ENCODE measurements around the gene HIPK2.
A peak's percentile ranks its signal among the peaks of the same experiment; 100 is the strongest.

The HIPK2 gene

GRCh38 chr7:139630643-139631519 lies 146.9 kb downstream of the HIPK2 start:
- TF ChIP-seq PPARA (CRISPR knock-in tag; IDR thresholded peaks at IDR 0.05; ENCODE audit: borderline replicate concordance) (no peak), TOX (CRISPR knock-in tag; IDR thresholded peaks at IDR 0.05; ENCODE audit: borderline replicate concordance) (no peak), TCF4 (CRISPR knock-in tag; IDR thresholded peaks at IDR 0.05; ENCODE audit: borderline replicate concordance) (no peak), GLIS3 (CRISPR knock-in tag; IDR thresholded peaks at IDR 0.05) (no peak), ZFP30 (CRISPR knock-in tag; IDR thresholded peaks at IDR 0.05) (no peak)
- no peak for ATAC-seq

DNA sequence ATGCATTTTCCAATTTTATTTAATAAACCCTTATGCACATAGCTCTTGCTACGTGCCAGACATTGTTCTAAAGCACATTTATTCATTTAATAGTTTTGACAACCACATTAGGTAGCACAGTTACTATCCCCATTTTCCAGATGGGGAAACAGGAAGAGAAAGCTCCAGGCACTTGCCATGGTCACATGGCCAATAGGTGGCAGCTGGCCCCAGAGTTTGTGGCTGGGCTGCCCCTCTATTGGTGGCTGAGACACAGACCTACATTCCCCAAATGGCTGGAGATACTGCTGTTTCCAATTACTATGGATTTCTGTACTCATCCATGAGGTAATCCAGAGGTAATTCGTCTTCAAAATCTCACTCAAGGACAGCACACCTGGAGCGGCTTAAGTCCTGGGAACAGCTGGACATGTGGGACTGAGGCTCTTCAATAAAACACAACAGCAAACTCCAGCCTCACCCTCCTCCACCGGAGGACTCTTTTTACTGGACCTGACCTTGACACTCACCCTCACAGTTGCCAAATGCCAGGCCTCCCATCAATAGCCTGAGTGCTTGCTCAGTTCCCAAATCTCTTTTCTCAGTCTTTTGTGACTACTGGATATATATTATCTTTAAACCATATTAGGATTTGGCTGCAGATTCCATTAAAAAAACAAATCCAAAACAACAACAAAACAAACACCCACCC lies 148.3 kb downstream of the HIPK2 start:
- ATAC-seq, result peak; percentile 51; the same call in 2 of the 3 replicates
- TF ChIP-seq ZNF565 (CRISPR knock-in tag; conservative IDR thresholded peaks at IDR 0.05; ENCODE audit: low read depth) (no peak), ISL1 (CRISPR knock-in tag; IDR thresholded peaks at IDR 0.05) (no peak), OSR1 (CRISPR knock-in tag; IDR thresholded peaks at IDR 0.05) (no peak), TOX (CRISPR knock-in tag; IDR thresholded peaks at IDR 0.05; ENCODE audit: borderline replicate concordance) (no peak), ZFP30 (CRISPR knock-in tag; IDR thresholded peaks at IDR 0.05) (no peak), BACH2 (CRISPR knock-in tag; IDR thresholded peaks at IDR 0.05; ENCODE audit: borderline replicate concordance) (no peak), PPARA (CRISPR knock-in tag; IDR thresholded peaks at IDR 0.05; ENCODE audit: borderline replicate concordance) (no peak), ZNF70 (CRISPR knock-in tag; IDR thresholded peaks at IDR 0.05) (no peak), ARNTL (CRISPR knock-in tag; IDR thresholded peaks at IDR 0.05; ENCODE audit: borderline replicate concordance, low read depth) (no peak), ZC3H10 (CRISPR knock-in tag; IDR thresholded peaks at IDR 0.05) (no peak), ZFP3 (CRISPR knock-in tag; IDR thresholded peaks at IDR 0.05) (no peak)

- no peak for ATAC-seq
- TF ChIP-seq TCF4 (CRISPR knock-in tag; IDR thresholded peaks at IDR 0.05; ENCODE audit: borderline replicate concordance), result no peak
- TF ChIP-seq, protein P1, sequence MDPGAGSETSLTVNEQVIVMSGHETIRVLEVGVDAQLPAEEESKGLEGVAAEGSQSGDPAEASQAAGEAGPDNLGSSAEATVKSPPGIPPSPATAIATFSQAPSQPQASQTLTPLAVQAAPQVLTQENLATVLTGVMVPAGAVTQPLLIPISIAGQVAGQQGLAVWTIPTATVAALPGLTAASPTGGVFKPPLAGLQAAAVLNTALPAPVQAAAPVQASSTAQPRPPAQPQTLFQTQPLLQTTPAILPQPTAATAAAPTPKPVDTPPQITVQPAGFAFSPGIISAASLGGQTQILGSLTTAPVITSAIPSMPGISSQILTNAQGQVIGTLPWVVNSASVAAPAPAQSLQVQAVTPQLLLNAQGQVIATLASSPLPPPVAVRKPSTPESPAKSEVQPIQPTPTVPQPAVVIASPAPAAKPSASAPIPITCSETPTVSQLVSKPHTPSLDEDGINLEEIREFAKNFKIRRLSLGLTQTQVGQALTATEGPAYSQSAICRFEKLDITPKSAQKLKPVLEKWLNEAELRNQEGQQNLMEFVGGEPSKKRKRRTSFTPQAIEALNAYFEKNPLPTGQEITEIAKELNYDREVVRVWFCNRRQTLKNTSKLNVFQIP (CRISPR knock-in tag; IDR thresholded peaks at IDR 0.05; ENCODE audit: borderline replicate concordance, low read depth), result no peak
- no peak for TF ChIP-seq CREB5 (CRISPR knock-in tag; IDR thresholded peaks at IDR 0.05; ENCODE audit: low read depth)
- no peak for TF ChIP-seq ZFP30 (CRISPR knock-in tag; IDR thresholded peaks at IDR 0.05)
- TF ChIP-seq ZC3H10 (CRISPR knock-in tag; IDR thresholded peaks at IDR 0.05), result no peak
- TF ChIP-seq ESRRG (CRISPR knock-in tag; IDR thresholded peaks at IDR 0.05), result no peak
- TF ChIP-seq, protein P2, sequence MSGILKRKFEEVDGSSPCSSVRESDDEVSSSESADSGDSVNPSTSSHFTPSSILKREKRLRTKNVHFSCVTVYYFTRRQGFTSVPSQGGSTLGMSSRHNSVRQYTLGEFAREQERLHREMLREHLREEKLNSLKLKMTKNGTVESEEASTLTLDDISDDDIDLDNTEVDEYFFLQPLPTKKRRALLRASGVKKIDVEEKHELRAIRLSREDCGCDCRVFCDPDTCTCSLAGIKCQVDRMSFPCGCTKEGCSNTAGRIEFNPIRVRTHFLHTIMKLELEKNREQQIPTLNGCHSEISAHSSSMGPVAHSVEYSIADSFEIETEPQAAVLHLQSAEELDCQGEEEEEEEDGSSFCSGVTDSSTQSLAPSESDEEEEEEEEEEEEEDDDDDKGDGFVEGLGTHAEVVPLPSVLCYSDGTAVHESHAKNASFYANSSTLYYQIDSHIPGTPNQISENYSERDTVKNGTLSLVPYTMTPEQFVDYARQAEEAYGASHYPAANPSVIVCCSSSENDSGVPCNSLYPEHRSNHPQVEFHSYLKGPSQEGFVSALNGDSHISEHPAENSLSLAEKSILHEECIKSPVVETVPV (CRISPR knock-in tag; IDR thresholded peaks at IDR 0.05), result no peak
- no peak for TF ChIP-seq TSHZ2 (CRISPR knock-in tag; IDR thresholded peaks at IDR 0.05)
- TF ChIP-seq CSDC2 (CRISPR knock-in tag; IDR thresholded peaks at IDR 0.05), result no peak
- TF ChIP-seq OSR1 (CRISPR knock-in tag; IDR thresholded peaks at IDR 0.05), result no peak
- no peak for TF ChIP-seq ZNF8 (CRISPR knock-in tag; IDR thresholded peaks at IDR 0.05)
- no peak for TF ChIP-seq ZNF70 (CRISPR knock-in tag; IDR thresholded peaks at IDR 0.05)
- TF ChIP-seq GLIS3 (CRISPR knock-in tag; IDR thresholded peaks at IDR 0.05), result no peak
- no peak for TF ChIP-seq ZNF565 (CRISPR knock-in tag; conservative IDR thresholded peaks at IDR 0.05; ENCODE audit: low read depth)
- no peak for TF ChIP-seq BACH2 (CRISPR knock-in tag; IDR thresholded peaks at IDR 0.05; ENCODE audit: borderline replicate concordance)
- TF ChIP-seq RARB (CRISPR knock-in tag; IDR thresholded peaks at IDR 0.05), result no peak
- TF ChIP-seq ARNTL (CRISPR knock-in tag; IDR thresholded peaks at IDR 0.05; ENCODE audit: borderline replicate concordance, low read depth), result no peak
Observed at GRCh38 chr7:139627831-139628230, 150.0 kb downstream of the HIPK2 start.
